ENCODE data around the gene VPS52.
A peak's percentile ranks its signal among the peaks of the same experiment; 100 is the strongest.

Gene VPS52

DNA sequence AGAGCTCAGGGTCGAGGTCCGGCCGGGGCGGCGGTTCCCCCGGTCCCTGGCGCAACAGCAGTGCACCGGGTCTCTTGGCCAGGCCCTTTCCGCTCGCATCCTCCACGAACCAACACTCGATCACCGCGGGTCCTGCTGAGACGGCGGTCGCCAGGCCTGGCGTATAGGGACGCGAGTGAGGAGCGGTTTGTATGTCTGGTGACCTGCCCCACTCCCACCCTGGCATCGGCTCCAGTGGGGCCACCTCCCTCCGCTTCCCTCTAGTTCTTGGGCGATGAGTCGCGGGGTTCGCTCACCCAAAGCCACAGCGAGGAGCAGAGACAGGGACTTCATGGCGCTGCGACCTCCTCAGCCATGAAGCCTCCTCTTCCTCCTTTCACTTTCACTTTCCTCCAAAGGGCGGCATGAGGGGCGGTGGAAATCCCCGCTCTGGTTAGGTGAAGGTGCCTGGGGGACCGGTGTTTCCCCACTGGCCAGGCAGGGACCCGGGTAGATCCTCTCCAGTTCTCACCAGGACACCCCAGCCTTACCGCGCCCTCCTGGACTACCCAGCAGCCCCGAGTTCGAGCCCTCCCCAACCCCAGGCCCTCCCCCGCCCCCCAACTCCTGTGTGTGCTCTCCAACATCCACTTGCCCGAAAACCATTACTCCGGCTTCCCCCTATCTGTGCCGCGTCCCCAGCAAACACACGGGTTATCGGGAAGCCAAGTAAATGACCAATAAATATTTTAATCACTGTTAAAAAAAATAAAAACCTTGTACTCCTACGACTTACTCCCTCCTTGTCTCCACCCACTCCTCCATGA lies 42.2 kb upstream of the VPS52 start, which contains the start of gene TAPBP:
Gene TAPBP (minus strand): TSS at position 370 of the 806 bp plus-strand sequence. CDS start 37 bp downstream, at position 333.
- Mint-ChIP-seq H3K27ac (peak within 1 kb of the TSS; percentile 98), H3K27me3 (ENCODE audit: low read depth) (no peaks in the 10 kb centered on the region), H3K4me3 (peak within 1 kb of the TSS; percentile 98), H3K36me3 (ENCODE audit: low read depth) (peaks cover 47% of the 10 kb centered on the region), H3K9me3 (no peaks in the 10 kb centered on the region), H3K4me1 (ENCODE audit: low read depth) (peaks cover 44% of the 10 kb centered on the region)

DNA sequence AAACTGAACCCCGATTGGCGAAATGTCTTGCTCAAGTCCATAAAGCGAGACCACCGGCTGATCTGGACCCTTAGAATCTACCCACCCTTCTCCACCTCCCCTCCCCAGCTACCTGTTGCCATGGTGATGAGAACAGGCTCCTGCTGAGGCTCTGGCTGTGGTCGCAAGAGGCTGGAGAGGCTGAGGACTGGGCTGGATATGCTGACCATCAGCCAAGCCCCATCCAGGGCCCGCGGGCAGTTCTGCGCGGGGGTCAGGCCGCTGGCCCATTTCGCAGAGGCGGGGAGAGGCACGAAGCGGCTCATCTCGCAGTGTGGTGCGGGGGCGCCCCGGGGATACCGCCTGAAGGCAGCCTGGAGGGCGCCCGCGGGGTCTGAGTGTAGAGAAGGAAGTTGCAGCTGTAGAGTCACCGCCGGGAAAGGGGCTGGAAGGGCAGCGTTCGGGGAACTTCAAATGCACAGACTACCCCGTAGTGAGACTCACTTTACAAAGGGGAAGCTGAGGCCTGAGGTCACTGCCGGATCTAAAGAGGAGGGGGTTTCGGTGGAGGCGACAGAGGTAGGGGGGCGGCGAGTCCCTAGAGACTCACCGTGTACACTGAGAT lies 41.5 kb upstream of the VPS52 start:
- peak overlapping the region; percentile 98 for H3K4me3 Mint-ChIP-seq
- peaks cover 44% of the 10 kb centered on the region for H3K4me1 Mint-ChIP-seq (ENCODE audit: low read depth)
- no peaks in the 10 kb centered on the region for H3K27me3 Mint-ChIP-seq (ENCODE audit: low read depth)

DNA sequence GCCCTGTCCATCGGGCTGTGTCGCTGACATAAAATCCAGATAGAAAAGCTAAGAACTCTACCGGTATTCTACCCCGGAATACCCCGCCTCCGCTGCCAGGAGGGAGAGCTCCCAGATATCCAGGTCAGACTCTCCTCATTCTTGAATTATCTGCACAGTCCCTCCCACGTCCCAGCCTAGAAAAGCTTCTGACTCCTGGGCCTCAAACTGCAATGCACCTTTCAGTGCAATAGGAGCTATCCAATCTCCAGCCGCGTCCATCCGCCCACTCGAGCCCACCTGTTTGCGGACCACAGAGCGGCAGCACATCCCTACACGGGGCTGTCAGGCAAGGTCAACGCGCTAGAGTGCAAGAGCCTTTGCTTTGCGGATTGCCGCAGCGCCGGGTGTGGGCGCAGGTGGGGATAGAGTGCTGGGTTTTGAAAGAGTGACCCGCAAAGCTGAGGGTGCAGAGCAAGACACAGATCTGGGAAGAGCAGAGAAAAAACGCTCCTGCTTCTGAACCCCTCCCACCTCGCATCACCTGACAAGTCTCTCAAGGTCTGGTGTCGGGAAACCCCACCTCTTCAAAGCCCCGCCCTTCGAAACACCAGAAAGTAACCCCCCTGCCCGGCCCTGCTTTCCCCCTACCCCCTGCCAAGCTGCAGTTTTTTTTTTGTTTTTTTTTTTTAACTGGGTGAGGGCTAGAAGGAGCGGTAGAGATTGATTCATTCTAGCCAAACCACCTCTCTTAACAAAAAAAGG lies 40.9 kb upstream of the VPS52 start:
- H3K27ac Mint-ChIP-seq = peak overlapping the region; percentile 98
- peaks cover 42% of the 10 kb centered on the region for H3K36me3 Mint-ChIP-seq (ENCODE audit: low read depth)
- H3K4me3 Mint-ChIP-seq = peak overlapping the region; percentile 98
- H3K9me3 Mint-ChIP-seq = no peaks in the 10 kb centered on the region
- H3K27me3 Mint-ChIP-seq (ENCODE audit: low read depth) = no peaks in the 10 kb centered on the region
- H3K4me1 Mint-ChIP-seq (ENCODE audit: low read depth) = peaks cover 42% of the 10 kb centered on the region

More for the DNA sequence above, 41.5 kb upstream of the VPS52 start:
- H3K9me3 Mint-ChIP-seq = no peaks in the 10 kb centered on the region
- peaks cover 47% of the 10 kb centered on the region for H3K36me3 Mint-ChIP-seq (ENCODE audit: low read depth)
- H3K27ac Mint-ChIP-seq = peak overlapping the region; percentile 98

DNA sequence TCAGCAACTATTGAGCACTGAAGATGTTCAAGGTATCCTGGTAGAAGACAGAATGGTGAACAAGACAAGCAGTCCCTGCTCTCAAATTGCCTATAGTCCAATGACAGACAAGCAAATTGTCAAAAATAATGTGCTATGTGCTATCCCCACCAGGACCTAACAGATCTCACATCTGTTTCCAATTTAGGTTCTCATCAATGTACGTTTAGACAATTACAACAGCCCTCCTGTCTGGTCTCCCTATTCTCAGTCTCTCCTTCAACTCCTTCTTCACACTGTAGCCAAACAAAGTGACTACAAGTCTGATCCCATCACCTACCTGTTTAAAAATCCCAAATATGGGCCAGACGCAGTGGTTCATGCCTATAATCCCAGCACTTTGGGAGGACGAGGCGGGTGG lies 34.7 kb upstream of the VPS52 start:
- Mint-ChIP-seq H3K4me3 (no peak overlapping the region), H3K36me3 (ENCODE audit: low read depth) (peaks cover 42% of the 10 kb centered on the region), H3K27me3 (ENCODE audit: low read depth) (no peaks in the 10 kb centered on the region), H3K27ac (peak overlapping the region; percentile 42), H3K4me1 (ENCODE audit: low read depth) (peaks cover 29% of the 10 kb centered on the region), H3K9me3 (no peaks in the 10 kb centered on the region)

DNA sequence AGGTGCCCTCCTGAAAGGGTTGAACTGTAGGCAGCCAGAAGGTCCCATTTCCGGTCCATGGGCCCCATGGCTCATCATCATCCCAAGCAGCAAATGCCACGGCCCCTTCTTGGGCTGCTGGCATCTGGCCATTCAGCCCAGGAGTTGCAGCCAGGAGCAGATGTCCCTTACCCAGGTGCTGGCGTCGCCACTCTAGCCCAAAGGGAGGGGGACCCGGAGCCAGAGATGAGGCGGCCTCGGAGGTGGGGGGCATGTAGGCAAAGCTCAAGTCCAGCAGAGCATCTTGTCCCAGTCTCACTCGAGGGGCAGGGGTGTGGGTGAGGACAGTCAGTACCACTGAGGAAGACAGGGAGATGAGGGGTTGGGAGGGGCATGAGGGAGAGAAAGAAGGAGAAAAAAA lies 33.4 kb upstream of the VPS52 start:
- Mint-ChIP-seq H3K36me3 (ENCODE audit: low read depth) (peaks cover 47% of the 10 kb centered on the region), H3K27ac (no peak overlapping the region), H3K4me1 (ENCODE audit: low read depth) (peaks cover 31% of the 10 kb centered on the region), H3K9me3 (no peaks in the 10 kb centered on the region), H3K4me3 (no peak overlapping the region), H3K27me3 (ENCODE audit: low read depth) (no peaks in the 10 kb centered on the region)

DNA sequence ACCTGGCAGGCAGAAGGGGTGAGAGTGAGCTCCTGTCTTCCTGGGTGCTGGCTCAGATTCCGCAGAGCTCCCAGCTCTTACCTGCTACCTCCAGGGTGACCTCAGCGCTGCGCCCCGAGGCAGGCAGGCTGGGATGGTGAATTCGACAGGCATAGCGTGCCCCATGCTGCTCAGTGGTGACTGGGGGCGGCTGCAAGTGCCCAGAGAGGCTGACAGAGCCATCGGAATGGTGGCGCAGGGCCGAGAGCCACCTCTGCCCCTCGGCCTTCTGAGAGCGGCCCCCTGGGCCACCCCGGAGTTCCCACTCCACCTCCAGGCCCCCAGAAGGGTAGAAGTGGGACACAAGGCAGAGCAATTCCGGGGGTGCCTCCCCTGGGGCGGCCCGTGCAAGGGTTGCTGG lies 32.5 kb upstream of the VPS52 start:
- Mint-ChIP-seq H3K36me3 (ENCODE audit: low read depth) (peaks cover 54% of the 10 kb centered on the region), H3K27me3 (ENCODE audit: low read depth) (no peaks in the 10 kb centered on the region), H3K9me3 (no peaks in the 10 kb centered on the region), H3K27ac (no peak overlapping the region), H3K4me3 (no peak overlapping the region), H3K4me1 (ENCODE audit: low read depth) (peaks cover 39% of the 10 kb centered on the region)

DNA sequence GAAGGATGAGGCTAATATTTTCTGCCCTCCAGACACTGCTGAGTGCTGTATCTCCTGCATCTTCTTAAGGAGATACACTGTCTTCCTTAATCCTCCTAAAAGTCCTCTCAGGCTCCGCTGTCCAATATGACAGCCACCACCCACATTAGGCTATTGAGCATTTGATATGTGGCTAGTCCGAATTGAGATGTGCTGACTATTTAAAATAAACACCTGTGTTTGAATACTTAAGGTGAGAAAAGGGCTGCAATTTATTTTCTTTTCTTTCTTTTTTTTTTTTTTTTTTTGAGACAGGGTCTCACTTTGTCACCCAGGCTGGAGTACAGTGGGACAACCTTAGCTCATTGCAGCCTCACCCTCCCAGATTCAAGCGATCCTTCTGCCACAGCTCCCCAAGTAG lies 30.2 kb upstream of the VPS52 start:
- peaks cover 49% of the 10 kb centered on the region for H3K36me3 Mint-ChIP-seq (ENCODE audit: low read depth)
- peaks cover 42% of the 10 kb centered on the region for H3K4me1 Mint-ChIP-seq (ENCODE audit: low read depth)

DNA sequence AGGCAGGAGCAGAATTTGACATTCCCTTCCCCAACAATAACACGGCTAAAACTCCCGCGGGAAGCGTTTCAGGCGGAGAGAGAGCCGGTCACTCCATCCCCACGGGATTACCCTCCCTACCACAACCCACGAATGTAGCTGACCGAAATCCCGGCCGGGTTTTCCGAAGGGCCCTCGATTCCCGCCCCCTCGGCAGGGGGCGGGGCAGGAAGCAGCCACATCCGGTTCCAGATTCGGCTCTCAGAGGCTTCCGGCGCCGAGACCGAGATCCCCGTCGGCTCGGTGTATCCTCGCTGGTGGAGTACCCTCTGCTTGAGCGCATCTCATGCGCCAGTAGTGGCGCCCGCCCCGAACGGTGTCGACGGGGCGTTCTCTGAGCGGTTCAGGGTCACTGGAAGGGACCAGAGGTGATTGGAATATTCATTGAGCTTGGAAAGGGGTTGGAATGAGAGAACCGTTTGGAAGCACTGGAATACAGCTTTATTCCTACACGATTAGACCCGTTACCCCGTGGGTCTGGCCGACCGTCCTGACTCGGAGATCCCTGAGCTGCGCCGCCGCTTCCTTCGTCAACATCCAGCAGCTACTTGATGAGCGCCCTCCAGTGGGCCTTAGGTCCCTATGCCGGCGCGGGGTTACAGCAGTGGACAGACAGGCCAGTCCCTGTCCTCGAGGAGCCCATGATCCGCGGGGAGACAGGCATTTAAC lies 27.7 kb upstream of the VPS52 start:
- Mint-ChIP-seq H3K9me3 (no peaks in the 10 kb centered on the region), H3K27ac (peak overlapping the region; percentile 98), H3K4me1 (ENCODE audit: low read depth) (peaks cover 33% of the 10 kb centered on the region), H3K27me3 (ENCODE audit: low read depth) (no peaks in the 10 kb centered on the region), H3K4me3 (peak overlapping the region; percentile 95), H3K36me3 (ENCODE audit: low read depth) (peaks cover 40% of the 10 kb centered on the region)

More for the DNA sequence above, 30.2 kb upstream of the VPS52 start:
- Mint-ChIP-seq H3K27ac (no peak overlapping the region), H3K4me3 (no peak overlapping the region), H3K9me3 (no peaks in the 10 kb centered on the region), H3K27me3 (ENCODE audit: low read depth) (no peaks in the 10 kb centered on the region)

DNA sequence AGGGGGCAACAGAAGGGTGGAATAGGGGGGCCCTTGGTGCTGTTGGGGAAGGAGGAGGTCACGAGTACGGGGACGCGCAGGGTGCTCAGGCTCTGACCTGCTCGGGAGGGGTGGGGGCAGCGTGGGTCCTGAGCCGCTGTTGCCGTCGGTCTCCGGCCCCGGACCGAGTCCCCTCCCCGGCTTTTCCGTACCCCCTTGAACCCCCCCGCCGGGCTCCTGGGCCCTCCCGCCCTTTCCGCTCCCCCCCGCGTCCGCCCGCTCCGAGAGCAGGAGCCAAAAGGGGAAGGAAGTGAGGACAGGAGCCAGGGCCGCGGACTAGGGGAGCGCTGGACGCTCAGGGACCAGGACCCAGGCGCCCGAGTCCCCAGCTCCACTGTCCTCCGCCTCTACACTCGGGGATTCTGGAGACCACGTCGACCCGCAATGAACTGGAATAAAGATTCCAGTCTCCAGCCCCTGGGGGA lies 27.1 kb upstream of the VPS52 start, which contains the start of gene RGL2:
Gene RGL2 (minus strand): TSS at position 170 of the 464 bp plus-strand sequence. CDS start 332 bp downstream, outside the sequence.
- peaks cover 31% of the 10 kb centered on the region for H3K4me1 Mint-ChIP-seq (ENCODE audit: low read depth)
- peaks cover 42% of the 10 kb centered on the region for H3K36me3 Mint-ChIP-seq (ENCODE audit: low read depth)
- peak within 1 kb of the TSS; percentile 95 for H3K4me3 Mint-ChIP-seq
- no peaks in the 10 kb centered on the region for H3K9me3 Mint-ChIP-seq
- H3K27me3 Mint-ChIP-seq (ENCODE audit: low read depth) = no peaks in the 10 kb centered on the region
- peak within 1 kb of the TSS; percentile 98 for H3K27ac Mint-ChIP-seq

DNA sequence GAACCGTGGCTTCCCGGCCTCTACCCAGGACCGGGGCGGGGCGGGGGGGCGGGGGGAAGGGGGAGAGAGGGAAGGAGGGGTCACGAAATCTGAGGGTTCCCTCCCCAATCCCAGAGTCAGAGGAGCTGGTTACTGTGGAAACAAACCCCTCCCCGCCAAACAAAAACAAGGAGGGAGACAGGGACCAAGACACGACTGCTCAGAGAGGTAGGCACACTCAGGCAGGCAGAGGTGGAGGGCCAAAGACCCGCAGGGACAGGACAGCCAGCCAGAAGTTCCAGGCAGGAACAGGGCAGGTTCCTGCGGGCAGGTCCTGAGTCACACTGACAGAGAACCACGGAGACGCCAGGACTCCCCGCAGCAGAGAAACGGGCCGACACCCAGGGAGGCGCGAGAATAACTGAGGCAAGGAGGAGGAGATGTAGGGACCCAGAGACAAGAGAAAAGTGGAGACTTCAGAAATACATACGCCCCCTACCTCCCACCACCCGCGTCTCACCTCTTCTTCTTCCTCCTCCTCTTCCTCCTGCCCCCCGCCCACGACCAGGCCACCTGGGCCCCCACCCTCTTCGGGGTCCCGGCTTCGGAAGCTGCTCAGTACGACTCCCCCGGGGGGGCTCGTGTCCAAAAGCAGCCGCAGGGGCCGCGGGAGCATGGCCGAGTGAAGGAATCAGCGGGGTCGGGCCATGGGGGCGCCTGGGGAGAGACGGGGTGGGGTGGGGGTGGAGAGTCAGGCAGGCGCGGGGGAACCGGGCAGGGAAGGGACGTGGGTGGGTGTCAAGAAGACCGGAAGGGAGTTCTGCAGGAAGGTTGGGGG lies 26.5 kb upstream of the VPS52 start:
- no peaks in the 10 kb centered on the region for H3K9me3 Mint-ChIP-seq
- H3K36me3 Mint-ChIP-seq (ENCODE audit: low read depth) = peaks cover 37% of the 10 kb centered on the region
- peak overlapping the region; percentile 98 for H3K27ac Mint-ChIP-seq

DNA sequence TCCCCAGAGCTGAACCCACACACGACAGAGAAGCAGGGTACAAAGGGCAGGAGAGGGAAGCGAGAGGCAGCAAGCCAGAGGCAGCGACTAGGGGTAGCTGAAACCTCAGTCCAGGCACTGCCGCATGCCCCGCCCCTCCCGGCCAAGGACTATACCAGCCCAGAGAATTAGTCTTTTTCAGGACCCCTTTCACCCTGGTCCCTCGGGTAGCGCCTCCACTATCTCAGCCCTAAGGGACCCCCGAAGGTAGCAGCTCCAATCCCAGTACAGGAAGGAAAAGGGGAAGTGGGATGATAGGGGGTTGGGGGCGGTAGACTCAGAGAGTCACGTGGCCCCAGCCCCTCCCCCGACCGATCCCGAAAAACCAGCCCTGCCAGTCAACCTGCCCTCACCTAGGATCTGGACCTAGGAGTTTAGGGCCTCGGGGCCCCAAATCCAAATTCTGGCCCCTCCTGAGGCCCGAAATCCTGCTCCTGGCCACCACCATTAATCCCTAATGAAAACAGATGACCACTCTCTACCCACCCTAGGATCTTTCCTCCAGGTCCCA lies 25.8 kb upstream of the VPS52 start:
- Mint-ChIP-seq H3K4me3 (peak overlapping the region; percentile 51), H3K9me3 (no peaks in the 10 kb centered on the region), H3K27me3 (ENCODE audit: low read depth) (no peaks in the 10 kb centered on the region), H3K4me1 (ENCODE audit: low read depth) (peaks cover 28% of the 10 kb centered on the region), H3K36me3 (ENCODE audit: low read depth) (peaks cover 39% of the 10 kb centered on the region), H3K27ac (peak overlapping the region; percentile 49)

More for the DNA sequence above, 26.5 kb upstream of the VPS52 start:
- H3K4me3 Mint-ChIP-seq = peak overlapping the region; percentile 95
- no peaks in the 10 kb centered on the region for H3K27me3 Mint-ChIP-seq (ENCODE audit: low read depth)
- H3K4me1 Mint-ChIP-seq (ENCODE audit: low read depth) = peaks cover 28% of the 10 kb centered on the region

DNA sequence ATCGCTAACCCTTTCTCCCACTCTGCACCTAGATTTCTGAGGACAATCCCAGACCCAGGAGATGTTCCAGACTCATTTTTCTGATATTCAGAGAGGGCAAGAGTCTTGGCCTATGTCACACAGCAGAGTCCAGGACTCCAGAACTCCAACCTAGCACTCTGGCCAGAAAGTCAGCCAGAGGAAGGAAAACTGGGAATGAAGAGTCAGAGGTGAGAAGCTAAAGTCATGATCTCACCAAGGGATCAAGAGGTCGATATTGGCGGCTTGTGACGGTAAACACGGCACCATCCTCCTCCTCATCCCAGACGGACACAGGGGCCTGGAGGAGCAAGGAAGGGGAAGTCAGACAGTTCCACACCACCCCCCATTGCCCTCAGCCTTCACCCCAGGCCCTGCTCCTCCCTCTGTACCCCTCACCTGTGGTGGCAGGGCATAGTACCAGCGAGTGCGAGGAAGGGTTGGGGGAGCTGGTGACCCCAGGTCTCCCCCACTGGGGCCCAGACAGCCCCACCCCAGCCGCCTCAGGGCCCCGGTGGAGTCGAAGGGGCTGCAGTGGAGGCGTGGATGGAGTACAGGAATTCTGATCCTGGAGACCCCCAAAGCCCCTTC lies 25.2 kb upstream of the VPS52 start:
- peak overlapping the region; percentile 65 for H3K4me3 Mint-ChIP-seq
- H3K4me1 Mint-ChIP-seq (ENCODE audit: low read depth) = peaks cover 28% of the 10 kb centered on the region
- no peaks in the 10 kb centered on the region for H3K9me3 Mint-ChIP-seq
- peaks cover 37% of the 10 kb centered on the region for H3K36me3 Mint-ChIP-seq (ENCODE audit: low read depth)
- H3K27me3 Mint-ChIP-seq (ENCODE audit: low read depth) = no peaks in the 10 kb centered on the region
- peak overlapping the region; percentile 55 for H3K27ac Mint-ChIP-seq

Measured in T-helper 1 cell treated with Interleukin-12 subunit alpha and Interleukin-12 subunit beta and Interleukin-4 antibody, amounts not matched to agents 30 μg/mL and 1 μg/mL, for 36 hours (primary cell).